Testis (tissue), 2 donors: ENCODE results near the gene PLLP.

Source experiments
- CTCF ChIP-seq, 3 experiments: fragments of 450-650 bp in 2 of 3; fragments of 200-600 bp in 1 of 3; sonication (generic) in 1 of 3; IDR thresholded peaks; one replicate each; pipeline ENCODE4 v1.5.1; 2016 to 2019; ENCODE audit warnings: antibody characterized with exemption in 3 of 3, mild to moderate bottlenecking in 2 of 3, moderate library complexity in 1 of 3
- POLR2A ChIP-seq: fragments of 450-650 bp; IDR thresholded peaks from one replicate; pipeline ENCODE4 v1.6.1; 2017; ENCODE audit warnings: antibody characterized with exemption, mild to moderate bottlenecking, moderate library complexity

GRCh38 chr16:57223057-57223456 lies 61.4 kb downstream of the PLLP start:
- no peak for TF ChIP-seq CTCF (IDR thresholded peaks at IDR 0.05)
- TF ChIP-seq POLR2A: no peak
